H1 (cell line): ENCODE results near the gene FAM98A.

Experiments
- CBX8 ChIP-seq: fragments of 300-800, 300-1000 bp; sonication (generic); IDR thresholded peaks from 2 replicates; pipeline ENCODE4 v1.7.1; 2016; ENCODE audit warnings: low read depth, low read length, borderline replicate concordance
- CTCF ChIP-seq, 3 experiments: IDR thresholded peaks; 1 replicate in 2 of 3; 2 replicates in 1 of 3; pipeline versions ENCODE4 v1.5.1 to v1.6.1; 2011; ENCODE audit warnings: low read length in 3 of 3, mild to moderate bottlenecking in 3 of 3, inconsistent platforms in 2 of 3, low read depth in 1 of 3, moderate library complexity in 1 of 3; ENCODE audit not compliant: insufficient read depth in 1 of 3; ENCODE audit errors: control extremely low read depth in 1 of 3
- EP300 ChIP-seq, 2 experiments: IDR thresholded peaks; 1 replicate in 1 of 2; 2 replicates in 1 of 2; pipeline ENCODE4 v1.6.1; 2011 to 2012; ENCODE audit warnings: low read depth in 2 of 2, low read length in 2 of 2, mild to moderate bottlenecking in 2 of 2, borderline replicate concordance in 1 of 2, inconsistent platforms in 1 of 2, moderate library complexity in 1 of 2
- EZH2 ChIP-seq: fragments of 200-600 bp; sonication (generic); IDR thresholded peaks from 2 replicates; pipeline ENCODE4 v1.7.1; 2012; ENCODE audit warnings: low read depth, mild to moderate bottlenecking, moderate library complexity, low read length, inconsistent platforms; ENCODE audit not compliant: severe bottlenecking
- JUN ChIP-seq: IDR thresholded peaks from 2 replicates; pipeline ENCODE4 v1.6.1; 2011; ENCODE audit warnings: low read depth, mild to moderate bottlenecking, improper control_type of control experiment, low read length
- NRF1 ChIP-seq: IDR thresholded peaks from 2 replicates; pipeline ENCODE4 v1.6.1; 2011; ENCODE audit warnings: mild to moderate bottlenecking, low read depth, low read length, improper control_type of control experiment
- POLR2A ChIP-seq, 2 experiments: IDR thresholded peaks; 1 replicate in 1 of 2; 2 replicates in 1 of 2; pipeline ENCODE4 v1.6.1; 2011; ENCODE audit warnings: low read depth in 2 of 2, low read length in 2 of 2, mild to moderate bottlenecking in 2 of 2; ENCODE audit errors: control extremely low read depth in 1 of 2
- RAD21 ChIP-seq, 2 experiments: IDR thresholded peaks in 1 of 2; conservative IDR thresholded peaks in 1 of 2; 2 replicates each; pipeline ENCODE4 v1.6.1; 2011; ENCODE audit warnings: low read depth in 2 of 2, low read length in 2 of 2, improper control_type of control experiment in 1 of 2, inconsistent platforms in 1 of 2, mild to moderate bottlenecking in 1 of 2, moderate library complexity in 1 of 2
- SRF ChIP-seq: IDR thresholded peaks from 2 replicates; pipeline ENCODE4 v1.6.1; 2011; ENCODE audit warnings: mild to moderate bottlenecking, low read depth, low read length, moderate library complexity
- SUZ12 ChIP-seq: fragments of 200-600 bp; sonication (generic); IDR thresholded peaks from 2 replicates; pipeline ENCODE4 v1.6.1; 2012; ENCODE audit warnings: mild to moderate bottlenecking, inconsistent platforms, low read length, moderate library complexity, mixed read lengths

GRCh38 chr2:33619028-33619427 is 19.9 kb upstream of the FAM98A start:
- TF ChIP-seq POLR2A (IDR thresholded peaks at IDR 0.05; ENCODE audit: control extremely low read depth in 1 of 2, low read depth in 2 of 2, low read length in 2 of 2) (no peak), EZH2 (no peak), CTCF (IDR thresholded peaks at IDR 0.05; ENCODE audit: control extremely low read depth in 1 of 3, insufficient read depth in 1 of 3, low read depth in 1 of 3, low read length in 3 of 3) (no peak), RAD21 (IDR thresholded peaks at IDR 0.05 in 1 of 2, conservative IDR thresholded peaks at IDR 0.05 in 1 of 2; ENCODE audit: low read depth in 2 of 2, low read length in 2 of 2) (no peak), EP300 (IDR thresholded peaks at IDR 0.05; ENCODE audit: borderline replicate concordance in 1 of 2, low read depth in 2 of 2, low read length in 2 of 2) (no peak), CBX8 (no peak), SUZ12 (no peak), NRF1 (no peak), SRF (no peak), JUN (no peak)
